Ishikawa (cell line): ENCODE data around the gene LPAR1.

Source experiments
- CEBPB ChIP-seq: IDR thresholded peaks from 2 replicates; pipeline ENCODE4 v1.6.1; 2012
- CREB1 ChIP-seq: IDR thresholded peaks from 2 replicates; pipeline ENCODE4 v1.6.1; 2012; ENCODE audit warnings: low read depth
- EGR1 ChIP-seq: IDR thresholded peaks from 2 replicates; pipeline ENCODE4 v1.6.1; 2012
- EP300 ChIP-seq: IDR thresholded peaks from 2 replicates; pipeline ENCODE4 v1.6.1; 2012; ENCODE audit warnings: borderline replicate concordance
- FOXM1 ChIP-seq: IDR thresholded peaks from 2 replicates; pipeline ENCODE4 v1.6.1; 2012; ENCODE audit warnings: low read depth, borderline replicate concordance
- MAX ChIP-seq: IDR thresholded peaks from 2 replicates; pipeline ENCODE4 v1.6.1; 2012
- NFIC ChIP-seq: IDR thresholded peaks from 2 replicates; pipeline ENCODE4 v1.6.1; 2012
- RAD21 ChIP-seq: IDR thresholded peaks from 2 replicates; pipeline ENCODE4 v1.6.1; 2012; ENCODE audit warnings: low read depth
- REST ChIP-seq: IDR thresholded peaks from 2 replicates; pipeline ENCODE4 v1.6.1; 2012; ENCODE audit warnings: low read depth, mild to moderate bottlenecking
- TAF1 ChIP-seq: IDR thresholded peaks from 2 replicates; pipeline ENCODE4 v1.6.1; 2012; ENCODE audit warnings: low read depth, mild to moderate bottlenecking
- TCF12 ChIP-seq: IDR thresholded peaks from 2 replicates; pipeline ENCODE4 v1.6.1; 2012; ENCODE audit warnings: low read depth
- TEAD4 ChIP-seq: IDR thresholded peaks from 2 replicates; pipeline ENCODE4 v1.6.1; 2012
- USF1 ChIP-seq: IDR thresholded peaks from 2 replicates; pipeline ENCODE4 v1.6.1; 2012
- YY1 ChIP-seq: IDR thresholded peaks from 2 replicates; pipeline ENCODE4 v1.6.1; 2012; ENCODE audit warnings: low read depth
- ZBTB7A ChIP-seq: IDR thresholded peaks from 2 replicates; pipeline ENCODE4 v1.6.1; 2012; ENCODE audit warnings: low read depth

LPAR1 gene

GRCh38 chr9:111038331-111039230 is at the start of gene LPAR1:
Gene LPAR1, minus strand, starts transcription at chr9:111038470. Its CDS starts 66,353 bp downstream, at chr9:110972117.
- TF ChIP-seq NFIC (no peak), ZBTB7A (peak; percentile 80), MAX (peak; percentile 35; the same call in 1 of the 2 replicates)

- TF ChIP-seq TEAD4 = no peak
- TF ChIP-seq YY1 = no peak
- no peak for TF ChIP-seq EGR1
- TF ChIP-seq NFIC = no peak
- TF ChIP-seq CREB1 = no peak
- no peak for TF ChIP-seq ZBTB7A
- TF ChIP-seq FOXM1 = no peak
- no peak for TF ChIP-seq TAF1
- TF ChIP-seq TCF12 = no peak
- no peak for TF ChIP-seq MAX
- TF ChIP-seq REST = no peak
- TF ChIP-seq CEBPB = no peak
- TF ChIP-seq RAD21 = no peak
- TF ChIP-seq USF1 = no peak
- TF ChIP-seq EP300 = no peak
These were observed 40.2 kb upstream of the LPAR1 start for GRCh38 chr9:111078391-111079038.

GRCh38 chr9:111076519-111076918 is 38.2 kb upstream of the LPAR1 start:
- TF ChIP-seq CEBPB = no peak
- no peak for TF ChIP-seq NFIC
- TF ChIP-seq TEAD4 = no peak
- no peak for TF ChIP-seq USF1
- TF ChIP-seq EP300 = no peak
- no peak for TF ChIP-seq YY1

GRCh38 chr9:111076042-111076441 is 37.8 kb upstream of the LPAR1 start:
- TF ChIP-seq TEAD4 (no peak), TCF12 (no peak), CREB1 (no peak), EP300 (no peak), RAD21 (no peak), TAF1 (no peak), REST (no peak), YY1 (no peak), NFIC (no peak), MAX (no peak), EGR1 (no peak), USF1 (no peak), CEBPB (no peak), FOXM1 (no peak), ZBTB7A (no peak)

- no peak for TF ChIP-seq USF1
These were observed 36.1 kb upstream of the LPAR1 start for GRCh38 chr9:111074395-111074794.
